ENCODE data around the gene HLA-DQB2.
"Not testable (repeated sequence)": the region's sequence is repeated elsewhere in the genome, so short reads cannot be mapped to it uniquely, and the experiment has no call there.

Gene HLA-DQB2

GRCh38 chr6:32763421-32763820, at the start of gene HLA-DQB2:
TSS of gene HLA-DQB2 (minus strand) at chr6:32763532. CDS start at chr6:32763470, 62 bp downstream.
- no peak for DNase-seq

GRCh38 chr6:32809171-32809570, 45.8 kb upstream of the HLA-DQB2 start:
- no peak for DNase-seq

- DNase-seq, result no peak
These were observed 43.8 kb upstream of the HLA-DQB2 start for GRCh38 chr6:32807020-32807580.

- not testable (repeated sequence) for DNase-seq
These were observed 42.1 kb upstream of the HLA-DQB2 start for GRCh38 chr6:32805404-32805803.

GRCh38 chr6:32803416-32803815, 40.1 kb upstream of the HLA-DQB2 start:
- no peak for DNase-seq

- no peak for DNase-seq
These were observed 36.4 kb upstream of the HLA-DQB2 start for GRCh38 chr6:32799740-32800139.

- no peak for DNase-seq
These were observed 35.8 kb upstream of the HLA-DQB2 start for GRCh38 chr6:32799168-32799567.

GRCh38 chr6:32796848-32797776, 33.8 kb upstream of the HLA-DQB2 start:
- peak; percentile 30 to 66 for DNase-seq

- DNase-seq, result no peak
These were observed 31.2 kb upstream of the HLA-DQB2 start for GRCh38 chr6:32794510-32794909.

- no peak for DNase-seq
These were observed 29.6 kb upstream of the HLA-DQB2 start for GRCh38 chr6:32792901-32793435.

- no peak for DNase-seq
These were observed 27.0 kb upstream of the HLA-DQB2 start for GRCh38 chr6:32790306-32790705.

- DNase-seq, result peak; percentile 44 to 56
These were observed 22.6 kb upstream of the HLA-DQB2 start for GRCh38 chr6:32785781-32786533.

GRCh38 chr6:32782923-32783322, 19.6 kb upstream of the HLA-DQB2 start:
- DNase-seq, result not testable (repeated sequence)

GRCh38 chr6:32779036-32779435, 15.7 kb upstream of the HLA-DQB2 start:
- DNase-seq, result no peak

- no peak for DNase-seq
These were observed 11.7 kb upstream of the HLA-DQB2 start for GRCh38 chr6:32775071-32775470.

- no peak for DNase-seq
These were observed 11.1 kb upstream of the HLA-DQB2 start for GRCh38 chr6:32774426-32774825.

- no peak for DNase-seq
These were observed 9.3 kb upstream of the HLA-DQB2 start for GRCh38 chr6:32772656-32773055.

- DNase-seq, result no peak
These were observed 716 bp upstream of the HLA-DQB2 start for GRCh38 chr6:32764048-32764447.

- no peak for DNase-seq
These were observed 1.8 kb downstream of the HLA-DQB2 start for GRCh38 chr6:32761548-32761947.

- no peak for DNase-seq
These were observed 2.3 kb downstream of the HLA-DQB2 start for GRCh38 chr6:32761072-32761471.

- DNase-seq, result no peak
These were observed 3.7 kb downstream of the HLA-DQB2 start for GRCh38 chr6:32759669-32760068.

- DNase-seq, result no peak
These were observed 10.8 kb downstream of the HLA-DQB2 start for GRCh38 chr6:32752580-32752979.

GRCh38 chr6:32745649-32746048, 17.7 kb downstream of the HLA-DQB2 start:
- DNase-seq, result not testable (repeated sequence)
